Common myeloid progenitor, CD34-positive (primary cell): ENCODE data around the gene GAGE12J.

ENCODE experiments used
- CTCF ChIA-PET: fragments of 350-600 bp; sonication (Branson Sonifier 250); formaldehyde crosslinking; loops from one replicate; lab custom pipeline; 2021; ENCODE audit warnings: antibody characterized with exemption; lab: Charles Lee
- POLR2A ChIA-PET: fragments of 350-600 bp; sonication (Branson Sonifier 250); formaldehyde crosslinking; loops from one replicate; lab custom pipeline; 2021; ENCODE audit warnings: antibody characterized with exemption; lab: Charles Lee
- DNase-seq, 3 donors: peaks; one replicate each; pipeline versions ENCODE4 v3.0.0 to v3.0.0-alpha.2; 2013
- H3K27ac ChIP-seq, 2 experiments: 1 replicate in 1 of 2; 2 replicates in 1 of 2; pipeline ENCODE4 v1.7.0; 2013; ENCODE audit warnings: inconsistent platforms in 2 of 2, low read length in 2 of 2, mild to moderate bottlenecking in 2 of 2, low read depth in 1 of 2, moderate library complexity in 1 of 2; ENCODE audit not compliant: severe bottlenecking in 2 of 2, insufficient read depth in 1 of 2, poor library complexity in 1 of 2
- H3K27me3 ChIP-seq, 5 experiments: replicated peaks in 2 of 5; 1 replicate in 3 of 5; 2 replicates in 2 of 5; pipeline versions ENCODE4 v1.6.1 to v1.7.0; 2013; ENCODE audit warnings: low read length in 4 of 5, mild to moderate bottlenecking in 2 of 5, moderate library complexity in 2 of 5, inconsistent platforms in 1 of 5; ENCODE audit not compliant: insufficient read depth in 5 of 5, control insufficient read depth in 4 of 5
- H3K36me3 ChIP-seq, 4 experiments: 1 replicate in 2 of 4; 2 replicates in 2 of 4; pipeline versions ENCODE4 v1.6.1 to v1.7.0; 2013; ENCODE audit warnings: low read length in 3 of 4, control low read depth in 1 of 4, mild to moderate bottlenecking in 1 of 4; ENCODE audit not compliant: control insufficient read depth in 4 of 4, insufficient read depth in 4 of 4
- H3K4me1 ChIP-seq, 4 experiments: 1 replicate in 3 of 4; 2 replicates in 1 of 4; pipeline versions ENCODE4 v1.6.1 to v1.7.1; 2013; ENCODE audit warnings: low read length in 3 of 4, mild to moderate bottlenecking in 3 of 4, control low read depth in 1 of 4, inconsistent platforms in 1 of 4, moderate library complexity in 1 of 4; ENCODE audit not compliant: control insufficient read depth in 4 of 4, insufficient read depth in 4 of 4; ENCODE audit errors: control extremely low read depth in 1 of 4
- H3K4me3 ChIP-seq, 7 experiments: 1 replicate in 4 of 7; 2 replicates in 3 of 7; pipeline versions ENCODE4 v1.5.1 to v1.7.0; 2013; ENCODE audit warnings: mild to moderate bottlenecking in 7 of 7, low read length in 6 of 7, moderate library complexity in 6 of 7, inconsistent platforms in 2 of 7, low read depth in 2 of 7, control low read depth in 1 of 7; ENCODE audit not compliant: insufficient read depth in 4 of 7, control insufficient read depth in 1 of 7; ENCODE audit errors: extremely low read depth in 1 of 7
- H3K9me3 ChIP-seq, 5 experiments: 1 replicate in 4 of 5; 2 replicates in 1 of 5; pipeline versions ENCODE4 v1.6.1 to v1.7.1; 2013; ENCODE audit warnings: low read length in 4 of 5, mild to moderate bottlenecking in 2 of 5, inconsistent platforms in 1 of 5, low read depth in 1 of 5, moderate library complexity in 1 of 5; ENCODE audit not compliant: control insufficient read depth in 4 of 5, insufficient read depth in 2 of 5; ENCODE audit errors: control extremely low read depth in 1 of 5
- WGBS: methylation state at CpG from one replicate; pipeline ENCODE4 v1.1.5; 2013; ENCODE audit not compliant: insufficient coverage; 5-methylcytosine and 5-hydroxymethylcytosine counted together

The GAGE12J gene

GRCh38 chrX:49278081-49278480, 43.8 kb upstream of the GAGE12J start:
- Histone ChIP-seq H3K36me3 (peaks cover 0 to 2% (median 0%) of the 10 kb centered on the region in 4 experiments), H3K4me3 (no peak overlapping the region), H3K27ac (no peak overlapping the region), H3K27me3 (no peaks in the 10 kb centered on the region), H3K4me1 (peaks cover 0 to 8% (median 4%) of the 10 kb centered on the region in 4 experiments), H3K9me3 (no peaks in the 10 kb centered on the region)
- ChIA-PET CTCF (no interaction called here), POLR2A (no interaction called here)
- no peak for DNase-seq
- 94% methylated on average over 2 of the region's 3 CpGs for WGBS

- CTCF ChIA-PET: interaction anchor here (2.6 kb wide), 1 partner anchor 9 kb away, joined by 8 read pairs; no protein-coding TSS in a partner anchor
- WGBS: 79% methylated on average over 7 of the region's 11 CpGs
- peaks cover 0 to 3% (median under 1%) of the 10 kb centered on the region in 4 experiments for H3K36me3 ChIP-seq
- H3K27ac ChIP-seq: no peak overlapping the region
- no peak overlapping the region for H3K4me3 ChIP-seq
- DNase-seq: no peak
- peaks cover 0 to 2% (median 0%) of the 10 kb centered on the region in 4 experiments for H3K4me1 ChIP-seq
- H3K27me3 ChIP-seq: peaks cover 0 to 6% (median 0%) of the 10 kb centered on the region in 5 experiments
- POLR2A ChIA-PET: no interaction called here
- H3K9me3 ChIP-seq: no peaks in the 10 kb centered on the region
These were observed 39.2 kb upstream of the GAGE12J start for GRCh38 chrX:49282647-49283011.

GRCh38 chrX:49284212-49284611, 37.6 kb upstream of the GAGE12J start:
- H3K27ac ChIP-seq: no peak overlapping the region
- peaks cover 0 to 3% (median under 1%) of the 10 kb centered on the region in 4 experiments for H3K36me3 ChIP-seq
- H3K4me1 ChIP-seq: peaks cover 0 to 3% (median 0%) of the 10 kb centered on the region in 4 experiments
- no peak for DNase-seq
- WGBS: 66% methylated on average over 2 of the region's 3 CpGs
- ChIA-PET CTCF (interaction anchor here (1.1 kb wide), 1 partner anchor 11 kb away, joined by 3 read pairs; no protein-coding TSS in a partner anchor), POLR2A (no interaction called here)
- H3K27me3 ChIP-seq: peaks cover 0 to 6% (median 0%) of the 10 kb centered on the region in 5 experiments
- no peaks in the 10 kb centered on the region for H3K9me3 ChIP-seq
- H3K4me3 ChIP-seq: no peak overlapping the region

GRCh38 chrX:49286136-49286535, 35.7 kb upstream of the GAGE12J start:
- POLR2A ChIA-PET: no interaction called here
- peaks cover 0 to 6% (median 0%) of the 10 kb centered on the region in 5 experiments for H3K27me3 ChIP-seq
- H3K4me1 ChIP-seq: peaks cover 0 to 3% (median 0%) of the 10 kb centered on the region in 4 experiments
- peaks cover 0 to 3% (median under 1%) of the 10 kb centered on the region in 4 experiments for H3K36me3 ChIP-seq
- CTCF ChIA-PET: no interaction called here
- no peak overlapping the region for H3K27ac ChIP-seq
- no peak for DNase-seq
- WGBS: 93% methylated on average over 18 of the region's 18 CpGs
- H3K9me3 ChIP-seq: no peaks in the 10 kb centered on the region
- H3K4me3 ChIP-seq: no peak overlapping the region

- no peak for DNase-seq
- H3K4me3 ChIP-seq: no peak overlapping the region
- H3K4me1 ChIP-seq: peaks cover 0 to 3% (median 0%) of the 10 kb centered on the region in 4 experiments
- peaks cover 0 to 6% (median 0%) of the 10 kb centered on the region in 5 experiments for H3K27me3 ChIP-seq
- peaks cover 0 to 3% (median under 1%) of the 10 kb centered on the region in 4 experiments for H3K36me3 ChIP-seq
- no peak overlapping the region for H3K27ac ChIP-seq
- ChIA-PET CTCF (interaction anchor here (0.9 kb wide), 1 partner anchor 468 kb away, joined by 3 read pairs; no protein-coding TSS in a partner anchor), POLR2A (no interaction called here)
- WGBS: 51% methylated on average over 2 of the region's 4 CpGs
- no peaks in the 10 kb centered on the region for H3K9me3 ChIP-seq
These were observed 35.3 kb upstream of the GAGE12J start for GRCh38 chrX:49286581-49286980.

GRCh38 chrX:49287665-49288064, 34.2 kb upstream of the GAGE12J start:
- H3K9me3 ChIP-seq: no peaks in the 10 kb centered on the region
- no CpG with 5 or more reads among the region's 1 CpG for WGBS
- peaks cover 0 to 6% (median 2%) of the 10 kb centered on the region in 4 experiments for H3K4me1 ChIP-seq
- POLR2A ChIA-PET: no interaction called here
- CTCF ChIA-PET: interaction anchor here (0.9 kb wide), 1 partner anchor 467 kb away, joined by 3 read pairs; no protein-coding TSS in a partner anchor
- H3K4me3 ChIP-seq: no peak overlapping the region
- H3K36me3 ChIP-seq: peaks cover 0 to 3% (median under 1%) of the 10 kb centered on the region in 4 experiments
- no peak overlapping the region for H3K27ac ChIP-seq
- DNase-seq: peak in 2 of 3 donors; percentile 42 to 62
- peaks cover 0 to 6% (median 0%) of the 10 kb centered on the region in 5 experiments for H3K27me3 ChIP-seq

- 78% methylated on average over 7 of the region's 7 CpGs for WGBS
- Histone ChIP-seq H3K9me3 (no peaks in the 10 kb centered on the region), H3K4me3 (no peak overlapping the region), H3K36me3 (peaks cover 0 to 3% (median 0%) of the 10 kb centered on the region in 4 experiments), H3K4me1 (peaks cover 0 to 6% (median 2%) of the 10 kb centered on the region in 4 experiments), H3K27me3 (peaks cover 0 to 6% (median 0%) of the 10 kb centered on the region in 5 experiments), H3K27ac (no peak overlapping the region)
- CTCF ChIA-PET: interaction anchor here (0.8 to 2.0 kb wide), 2 partner anchors 548 to 785 kb away, joined by 3 to 4 read pairs; no protein-coding TSS in a partner anchor
- no peak for DNase-seq
- POLR2A ChIA-PET: no interaction called here
These were observed 31.6 kb upstream of the GAGE12J start for GRCh38 chrX:49290215-49290614.
